Progenitor cell of endocrine pancreas (in vitro differentiated cells): ENCODE data around the gene CABP4. TPM values are rescaled to one million over a fixed set of nuclear protein-coding genes. Genes with fewer than 3 reads are reported as not detected.

Experiments used
- DNase-seq: peaks from one replicate; pipeline ENCODE4 v3.0.0; 2021; ENCODE audit warnings: low spot score; ENCODE audit not compliant: unreplicated experiment
- H3K27ac Mint-ChIP-seq: 2 replicates; pipeline ENCODE4 v1.8.0; 2021; ENCODE audit warnings: mild to moderate bottlenecking, moderate library complexity, mixed read lengths
- H3K27me3 Mint-ChIP-seq: 2 replicates; pipeline ENCODE4 v1.8.0; 2021; ENCODE audit warnings: mixed read lengths
- H3K36me3 Mint-ChIP-seq: 2 replicates; pipeline ENCODE4 v1.8.0; 2022; ENCODE audit warnings: mixed read lengths; ENCODE audit not compliant: insufficient read depth
- H3K4me1 Mint-ChIP-seq: 2 replicates; pipeline ENCODE4 v1.8.0; 2021; ENCODE audit warnings: low read depth, mixed read lengths
- H3K4me3 Mint-ChIP-seq: 2 replicates; pipeline ENCODE4 v1.8.0; 2021; ENCODE audit warnings: low read depth, mild to moderate bottlenecking, moderate library complexity, mixed read lengths
- H3K9me3 Mint-ChIP-seq: 2 replicates; pipeline ENCODE4 v1.8.0; 2021; ENCODE audit warnings: low read depth, mixed read lengths
- CTCF ChIP-seq: fragments of 200-600 bp; sonication (generic); IDR thresholded peaks from one replicate; pipeline ENCODE4 v1.5.0; 2021; ENCODE audit warnings: antibody characterized with exemption, mild to moderate bottlenecking; ENCODE audit not compliant: unreplicated experiment
- total RNA-seq: library from RNA; stranded (reverse); gene quantifications from 2 replicates; pipeline ENCODE4 v1.2.1, GENCODE V29; 2021

Gene CABP4
- total RNA-seq, 1 donor from 2014 or later: not detected

DNA sequence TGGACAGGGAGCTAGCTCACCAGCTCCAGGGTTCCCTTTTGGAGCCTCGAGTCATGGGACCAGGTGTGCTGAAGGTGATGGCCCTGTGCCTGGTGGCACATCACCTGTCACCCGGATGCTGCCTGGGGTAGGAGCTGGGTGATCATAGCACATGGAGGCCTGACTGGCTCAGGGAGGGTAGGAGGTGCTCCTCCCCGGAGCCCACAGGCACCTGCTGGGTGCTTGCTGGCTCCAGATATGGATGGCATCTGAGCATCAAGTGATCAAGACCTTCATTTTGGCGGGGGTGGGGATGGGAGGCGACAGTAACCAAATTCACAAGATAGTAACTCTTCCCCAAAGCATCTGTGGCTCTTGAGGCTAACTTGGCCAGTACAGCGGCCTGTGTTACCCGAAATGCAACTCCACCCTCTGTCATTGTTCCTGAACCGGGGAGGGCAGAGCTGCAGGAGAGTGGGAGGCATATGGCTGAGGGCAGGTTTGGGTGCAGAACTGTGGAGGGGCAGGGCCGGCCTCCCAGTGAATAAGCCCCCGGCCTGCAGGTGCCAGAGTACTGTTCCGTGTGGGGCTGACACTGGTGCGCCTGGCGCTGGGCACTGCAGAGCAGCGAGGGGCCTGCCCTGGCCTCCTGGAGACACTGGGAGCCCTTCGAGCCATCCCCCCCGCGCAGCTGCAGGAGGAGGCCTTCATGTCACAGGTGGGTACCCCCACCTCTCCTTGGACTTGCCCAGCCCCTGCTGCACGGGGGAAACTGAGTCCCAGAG, 46.5 kb upstream of the CABP4 start:
- Mint-ChIP-seq H3K36me3 (no peaks in the 10 kb centered on the region), H3K4me1 (peaks cover 4% of the 10 kb centered on the region), H3K27ac (no peak overlapping the region), H3K9me3 (no peaks in the 10 kb centered on the region), H3K4me3 (no peak overlapping the region), H3K27me3 (peaks cover 36% of the 10 kb centered on the region)
- no peak for TF ChIP-seq CTCF
- DNase-seq: no peak

DNA sequence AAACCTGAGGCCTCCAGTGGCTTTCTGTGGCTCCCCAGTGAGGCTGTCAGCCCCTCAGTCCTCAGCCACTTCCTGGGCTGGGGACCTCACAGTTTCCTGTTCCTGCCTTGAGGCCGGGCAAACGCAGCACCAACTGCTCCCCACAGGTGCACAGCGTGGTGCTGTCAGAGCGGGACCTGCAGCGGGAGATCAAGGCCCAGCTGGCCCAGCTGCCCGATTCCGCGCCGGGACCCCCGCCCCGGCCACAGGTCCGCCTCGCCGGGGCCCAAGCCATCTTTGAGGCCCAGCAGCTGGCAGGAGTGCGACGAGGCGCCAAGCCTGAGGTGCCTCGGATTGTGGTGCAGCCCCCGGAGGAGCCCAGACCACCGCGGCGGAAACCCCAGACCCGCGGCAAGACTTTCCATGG, 45.9 kb upstream of the CABP4 start:
- Mint-ChIP-seq H3K27ac (no peak overlapping the region), H3K4me1 (peaks cover 4% of the 10 kb centered on the region), H3K36me3 (no peaks in the 10 kb centered on the region), H3K27me3 (peaks cover 36% of the 10 kb centered on the region), H3K4me3 (no peak overlapping the region), H3K9me3 (no peaks in the 10 kb centered on the region)
- DNase-seq: no peak
- TF ChIP-seq CTCF: no peak

DNA sequence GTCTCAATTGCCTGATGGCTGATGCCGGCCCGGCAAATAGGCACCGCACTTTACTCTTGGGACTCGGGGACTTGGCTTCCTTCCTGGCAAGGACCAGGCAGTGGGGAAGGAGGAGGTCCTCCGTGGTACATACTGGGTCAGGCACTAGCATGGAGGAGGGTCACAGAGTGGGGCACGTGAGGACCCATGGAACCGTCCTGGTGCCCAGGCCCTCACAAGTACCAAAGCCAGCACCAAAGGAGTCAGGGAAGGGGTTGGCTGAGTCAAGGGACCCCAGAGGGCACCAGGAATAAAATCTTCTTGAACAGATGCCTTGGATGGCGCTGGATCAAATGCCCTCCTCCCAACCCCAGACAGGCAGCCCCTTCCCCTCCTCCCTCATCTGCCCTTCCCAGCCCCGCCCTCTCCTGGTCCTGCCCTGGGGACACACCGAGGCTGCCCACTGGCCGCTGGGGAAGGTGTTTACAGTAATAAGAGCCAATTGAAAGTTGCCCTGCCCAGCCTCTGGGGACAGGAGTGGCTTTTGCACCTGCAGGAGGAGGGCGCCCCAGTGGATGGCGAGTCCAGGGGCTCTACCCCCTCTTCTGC, 45.3 kb upstream of the CABP4 start:
- H3K4me1 Mint-ChIP-seq: peaks cover 4% of the 10 kb centered on the region
- TF ChIP-seq CTCF: no peak
- no peaks in the 10 kb centered on the region for H3K36me3 Mint-ChIP-seq
- no peak for DNase-seq
- no peak overlapping the region for H3K27ac Mint-ChIP-seq
- H3K4me3 Mint-ChIP-seq: no peak overlapping the region
- H3K9me3 Mint-ChIP-seq: no peaks in the 10 kb centered on the region
- peaks cover 36% of the 10 kb centered on the region for H3K27me3 Mint-ChIP-seq

DNA sequence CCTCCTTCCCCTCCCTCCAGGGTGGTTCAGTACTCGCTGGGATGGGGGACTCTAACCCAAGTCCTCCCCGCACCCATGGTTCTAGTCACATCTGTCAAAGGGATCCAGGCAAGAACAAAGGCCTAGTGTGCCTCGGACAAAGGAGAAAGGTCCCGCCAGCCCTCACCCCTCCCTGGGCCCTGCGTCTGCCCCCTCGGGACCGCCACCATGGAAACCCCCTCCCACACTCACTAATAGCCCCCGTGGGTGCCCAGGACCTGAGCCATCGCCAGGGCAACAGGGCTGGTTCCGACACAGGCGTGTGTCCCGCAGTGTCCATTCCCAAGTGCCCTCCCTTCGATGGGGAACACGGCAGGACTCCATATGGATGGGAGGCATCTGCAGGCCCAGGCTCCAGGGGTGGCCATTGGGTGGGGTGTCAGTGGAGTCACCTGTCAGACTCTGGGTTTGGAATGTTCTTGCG, 44.8 kb upstream of the CABP4 start:
- no peak overlapping the region for H3K27ac Mint-ChIP-seq
- no peak for DNase-seq
- no peak for TF ChIP-seq CTCF
- H3K4me3 Mint-ChIP-seq: no peak overlapping the region
- peaks cover 4% of the 10 kb centered on the region for H3K4me1 Mint-ChIP-seq
- peaks cover 36% of the 10 kb centered on the region for H3K27me3 Mint-ChIP-seq
- H3K9me3 Mint-ChIP-seq: no peaks in the 10 kb centered on the region
- H3K36me3 Mint-ChIP-seq: no peaks in the 10 kb centered on the region

DNA sequence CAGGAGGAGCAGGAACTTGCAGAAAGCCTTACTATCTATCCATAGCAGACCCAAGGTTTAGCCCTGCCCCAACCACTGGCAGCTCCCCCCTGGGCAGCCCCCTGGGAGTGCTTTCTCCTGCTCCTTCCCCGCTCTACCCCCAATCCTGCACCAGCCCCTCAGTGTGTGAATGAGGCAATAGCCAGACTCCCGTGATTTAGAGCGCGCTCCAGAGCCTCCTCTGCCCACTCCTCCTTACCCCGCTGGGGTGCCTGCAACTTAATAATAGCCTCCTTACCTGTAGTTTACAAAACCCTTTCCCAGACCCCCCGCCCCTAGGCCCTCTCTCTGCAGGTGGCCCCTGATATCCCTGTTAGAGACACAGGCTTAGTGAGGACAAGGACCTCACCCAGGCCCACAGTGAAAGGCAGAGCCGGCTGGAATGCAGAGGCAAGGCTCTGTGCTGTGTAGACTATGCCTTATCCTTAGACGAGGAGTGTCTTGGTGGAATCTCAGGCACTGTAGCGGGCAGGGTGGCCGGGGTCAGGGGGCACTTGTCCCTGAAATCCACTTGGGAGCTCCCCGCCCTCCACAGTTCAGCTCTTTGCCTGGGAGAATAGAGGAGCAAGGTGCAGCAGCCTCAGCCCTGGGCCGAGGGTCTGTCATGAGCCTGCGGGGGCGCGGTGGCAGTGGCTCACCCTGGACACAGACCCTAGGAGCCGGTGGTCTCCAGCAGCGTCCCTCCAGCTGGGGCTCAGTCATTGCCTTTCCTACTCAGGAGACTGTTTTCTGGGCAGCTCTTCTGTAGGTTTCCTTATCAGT, 44.0 kb upstream of the CABP4 start:
- Mint-ChIP-seq H3K36me3 (no peaks in the 10 kb centered on the region), H3K4me1 (peaks cover 5% of the 10 kb centered on the region), H3K27ac (peak overlapping the region; percentile 69), H3K4me3 (no peak overlapping the region), H3K27me3 (peaks cover 39% of the 10 kb centered on the region), H3K9me3 (no peaks in the 10 kb centered on the region)
- DNase-seq: no peak
- TF ChIP-seq CTCF: no peak
